Measurements from ENCODE around the gene NAGLU. TPM values are rescaled to one million over a fixed set of nuclear protein-coding genes. Genes with fewer than 3 reads are reported as not detected.

The NAGLU gene
- total and polyA plus RNA-seq, 2 of the 13 experiments (the other 11 are each of a cell fraction or from before 2014, with no cell fraction given), result 28.2 to 40.1 TPM

GRCh38 chr17:42519546-42520491, 16.2 kb upstream of the NAGLU start (continued):
- TF ChIP-seq ELF1 (CRISPR knock-in tag; IDR thresholded peaks at IDR 0.05), result peak; percentile 8; the same call in 1 of the 2 replicates
- TF ChIP-seq BCL3 (CRISPR knock-in tag; IDR thresholded peaks at IDR 0.05), result no peak
- TF ChIP-seq ATM (IDR thresholded peaks at IDR 0.05; ENCODE audit: borderline replicate concordance), result no peak
- TF ChIP-seq ZNF674 (CRISPR knock-in tag; IDR thresholded peaks at IDR 0.05; ENCODE audit: low read depth), result no peak
- TF ChIP-seq NFATC3 (CRISPR knock-in tag; IDR thresholded peaks at IDR 0.05), result no peak; the same call in 1 of the 2 replicates
- peak; percentile 65; the same call in 1 of the 2 replicates for TF ChIP-seq TGIF2 (CRISPR knock-in tag; IDR thresholded peaks at IDR 0.05)
- peak; percentile 31 for TF ChIP-seq PAXIP1 (CRISPR knock-in tag; conservative IDR thresholded peaks at IDR 0.05)
- 0 out of 2 replicates have a peak, but pooled peaks have one; percentile 11 for TF ChIP-seq FOXP4 (CRISPR knock-in tag; IDR thresholded peaks at IDR 0.05)
- TF ChIP-seq GZF1 (CRISPR knock-in tag; IDR thresholded peaks at IDR 0.05), result no peak
- TF ChIP-seq HOXD1 (CRISPR knock-in tag; IDR thresholded peaks at IDR 0.05), result no peak
- no peak for TF ChIP-seq ZSCAN30 (CRISPR knock-in tag; IDR thresholded peaks at IDR 0.05)
- peak; percentile 52; the same call in 1 of the 2 replicates for TF ChIP-seq PHF21A (CRISPR knock-in tag; IDR thresholded peaks at IDR 0.05)
- TF ChIP-seq ZNF281 (CRISPR knock-in tag; IDR thresholded peaks at IDR 0.05; ENCODE audit: borderline replicate concordance), result peak; percentile 49; the same call in 1 of the 2 replicates
- TF ChIP-seq HNF4G (IDR thresholded peaks at IDR 0.05; ENCODE audit: borderline replicate concordance, low read depth, low read length), result 0 out of 2 replicates have a peak, but pooled peaks have one; percentile 11
- TF ChIP-seq HNF4G (CRISPR knock-in tag; IDR thresholded peaks at IDR 0.05; ENCODE audit: borderline replicate concordance, low read depth), result no peak
- TF ChIP-seq NFKB2 (CRISPR knock-in tag; IDR thresholded peaks at IDR 0.05; ENCODE audit: borderline replicate concordance), result peak; percentile 33; the same call in 1 of the 2 replicates
- TF ChIP-seq ZNF414 (CRISPR knock-in tag; IDR thresholded peaks at IDR 0.05), result no peak
- peak; percentile 48 for TF ChIP-seq GATAD2A (CRISPR knock-in tag; IDR thresholded peaks at IDR 0.05)

Data from HepG2 (cell line).